Mesendoderm (in vitro differentiated cells): ENCODE measurements around the gene CLDN22.

Experiments used
- DNase-seq: peaks from one replicate; pipeline ENCODE4 v3.0.0; 2013
- H2AK5ac ChIP-seq: 2 replicates; pipeline ENCODE4 v1.6.1; 2013; ENCODE audit warnings: low read length, inconsistent platforms
- H2BK120ac ChIP-seq: 2 replicates; pipeline ENCODE4 v1.6.1; 2013; ENCODE audit warnings: low read depth, mild to moderate bottlenecking, low read length, moderate library complexity, mixed read lengths
- H2BK15ac ChIP-seq: replicated peaks from 2 replicates; pipeline ENCODE4 v1.6.1; 2013; ENCODE audit warnings: low read depth, mild to moderate bottlenecking, moderate library complexity
- H2BK5ac ChIP-seq: 2 replicates; pipeline ENCODE4 v1.6.1; 2013; ENCODE audit warnings: low read length, inconsistent platforms
- H3K18ac ChIP-seq: 2 replicates; pipeline ENCODE4 v1.6.1; 2013; ENCODE audit warnings: mild to moderate bottlenecking, low read length, mixed read lengths
- H3K23ac ChIP-seq: one replicate; pipeline ENCODE4 v1.6.1; 2013; ENCODE audit warnings: low read length
- H3K27ac ChIP-seq: 2 replicates; pipeline ENCODE4 v1.5.1; 2013; ENCODE audit warnings: low read depth, mild to moderate bottlenecking, inconsistent platforms, low read length, moderate library complexity
- H3K27me3 ChIP-seq: 2 replicates; pipeline ENCODE4 v1.6.1; 2013; ENCODE audit warnings: low read length, control low read depth, mild to moderate bottlenecking, inconsistent platforms; ENCODE audit not compliant: insufficient read depth, poor library complexity
- H3K36me3 ChIP-seq: 2 replicates; pipeline ENCODE4 v1.6.1; 2013; ENCODE audit warnings: low read length, inconsistent platforms; ENCODE audit not compliant: control insufficient read depth, insufficient read depth
- H3K4ac ChIP-seq: one replicate; pipeline ENCODE4 v1.6.1; 2013; ENCODE audit warnings: low read depth, mild to moderate bottlenecking, low read length, moderate library complexity
- H3K4me1 ChIP-seq: 2 replicates; pipeline ENCODE4 v1.6.1; 2013; ENCODE audit warnings: low read depth, low read length, inconsistent platforms; ENCODE audit not compliant: control insufficient read depth
- H3K4me2 ChIP-seq: 2 replicates; pipeline ENCODE4 v1.6.1; 2013; ENCODE audit warnings: low read length
- H3K4me3 ChIP-seq: 2 replicates; pipeline ENCODE4 v1.5.1; 2013; ENCODE audit warnings: mild to moderate bottlenecking, low read length
- H3K56ac ChIP-seq: one replicate; pipeline ENCODE4 v1.6.1; 2013; ENCODE audit warnings: low read length
- H3K79me1 ChIP-seq: 2 replicates; pipeline ENCODE4 v1.6.1; 2013; ENCODE audit warnings: low read length, inconsistent platforms
- H3K79me2 ChIP-seq: 2 replicates; pipeline ENCODE4 v1.6.1; 2013; ENCODE audit warnings: mild to moderate bottlenecking, low read length; ENCODE audit not compliant: control insufficient read depth, insufficient read depth
- H3K9ac ChIP-seq: 2 replicates; pipeline ENCODE4 v1.6.1; 2013; ENCODE audit warnings: low read length, inconsistent platforms
- H4K5ac ChIP-seq: one replicate; pipeline ENCODE4 v1.6.1; 2013; ENCODE audit warnings: low read length
- H4K8ac ChIP-seq: one replicate; pipeline ENCODE4 v1.6.1; 2013; ENCODE audit warnings: low read depth, mild to moderate bottlenecking, control low read depth, low read length, moderate library complexity
- WGBS: extraction: QIAGEN DNeasy Blood & Tissue Kit; methylation state at CpG from one replicate; pipeline ENCODE4 v1.1.7; 2013; ENCODE audit warnings: low lambda C conversion rate, missing lambda C conversion rate; ENCODE audit not compliant: insufficient coverage; ENCODE audit errors: extremely low coverage; 5-methylcytosine and 5-hydroxymethylcytosine counted together

The CLDN22 gene

DNA sequence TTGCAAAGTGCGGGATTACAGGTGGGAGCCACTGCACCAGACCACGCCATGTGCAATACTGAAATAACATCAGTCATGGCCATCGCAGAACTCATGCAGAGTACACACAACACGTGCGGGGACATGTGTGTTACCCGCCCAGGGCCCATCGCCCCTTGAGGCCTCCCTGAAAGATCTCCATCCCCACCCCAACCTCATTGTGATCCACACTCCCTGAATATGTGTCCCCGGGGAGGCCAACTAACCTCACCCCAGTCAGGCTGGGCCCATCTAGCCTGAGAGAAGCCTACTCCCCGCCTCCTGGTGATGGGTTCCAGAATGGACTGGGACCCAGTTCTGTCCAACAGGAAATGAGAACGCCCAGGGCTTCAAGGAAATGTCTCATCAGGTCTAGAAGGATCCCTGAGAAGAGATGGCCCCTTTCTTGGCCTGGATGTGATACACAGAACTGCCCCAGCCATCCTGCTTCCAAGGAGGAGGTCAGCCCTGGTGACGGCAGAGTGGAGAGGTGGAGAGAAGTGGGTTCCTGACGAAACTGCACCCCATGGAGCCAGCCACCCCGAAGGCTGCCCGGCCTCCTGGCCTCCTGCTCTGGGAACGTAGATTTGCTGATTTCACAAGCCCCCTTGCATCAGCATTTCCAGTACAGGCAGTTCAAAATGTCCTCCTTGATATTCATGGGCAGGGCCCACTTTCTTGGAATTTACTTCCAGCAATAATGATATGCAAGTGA is 24.6 kb upstream of the CLDN22 start:
- H3K4ac ChIP-seq, result no peak overlapping the region
- no peak overlapping the region for H2BK15ac ChIP-seq
- H3K9ac ChIP-seq, result no peak overlapping the region
- peaks cover 6% of the 10 kb centered on the region for H3K4me1 ChIP-seq
- H4K8ac ChIP-seq, result no peak overlapping the region
- H2BK120ac ChIP-seq, result no peak overlapping the region
- no peak overlapping the region for H3K4me3 ChIP-seq
- DNase-seq, result no peak
- no peak overlapping the region for H3K23ac ChIP-seq
- no peak overlapping the region for H3K56ac ChIP-seq
- no peak overlapping the region for H2BK5ac ChIP-seq
- no peak overlapping the region for H3K18ac ChIP-seq
- no peaks in the 10 kb centered on the region for H3K27me3 ChIP-seq
- H2AK5ac ChIP-seq, result no peak overlapping the region
- H4K5ac ChIP-seq, result no peak overlapping the region
- H3K79me2 ChIP-seq, result no peaks in the 10 kb centered on the region
- WGBS, result no CpG with 5 or more reads among the region's 15 CpGs
- no peak overlapping the region for H3K27ac ChIP-seq
- no peaks in the 10 kb centered on the region for H3K36me3 ChIP-seq
- no peaks in the 10 kb centered on the region for H3K79me1 ChIP-seq
- no peak overlapping the region for H3K4me2 ChIP-seq

- Histone ChIP-seq H3K9ac (no peak overlapping the region), H4K5ac (no peak overlapping the region), H3K79me1 (no peaks in the 10 kb centered on the region), H3K4me1 (peaks cover 6% of the 10 kb centered on the region), H3K4me3 (no peak overlapping the region), H3K27me3 (no peaks in the 10 kb centered on the region), H3K4ac (no peak overlapping the region), H2AK5ac (no peak overlapping the region), H4K8ac (no peak overlapping the region), H2BK5ac (no peak overlapping the region), H3K18ac (no peak overlapping the region), H3K4me2 (no peak overlapping the region), H3K27ac (no peak overlapping the region), H3K56ac (no peak overlapping the region), H2BK120ac (no peak overlapping the region), H2BK15ac (no peak overlapping the region), H3K23ac (no peak overlapping the region), H3K79me2 (no peaks in the 10 kb centered on the region), H3K36me3 (no peaks in the 10 kb centered on the region)
- DNase-seq, result no peak
- no CpG with 5 or more reads among the region's 7 CpGs for WGBS
Observed at GRCh38 chr4:183343730-183344129, 23.7 kb upstream of the CLDN22 start.

GRCh38 chr4:183342541-183343533 is 22.8 kb upstream of the CLDN22 start:
- H3K56ac ChIP-seq, result no peak overlapping the region
- no peak overlapping the region for H3K9ac ChIP-seq
- H3K23ac ChIP-seq, result no peak overlapping the region
- WGBS, result no CpG with 5 or more reads among the region's 40 CpGs
- no peak overlapping the region for H3K4me3 ChIP-seq
- H3K27me3 ChIP-seq, result no peaks in the 10 kb centered on the region
- H4K8ac ChIP-seq, result no peak overlapping the region
- H4K5ac ChIP-seq, result no peak overlapping the region
- H2BK5ac ChIP-seq, result no peak overlapping the region
- no peak overlapping the region for H2BK15ac ChIP-seq
- no peaks in the 10 kb centered on the region for H3K79me1 ChIP-seq
- H3K36me3 ChIP-seq, result no peaks in the 10 kb centered on the region
- peaks cover 5% of the 10 kb centered on the region for H3K4me1 ChIP-seq
- H3K79me2 ChIP-seq, result no peaks in the 10 kb centered on the region
- no peak overlapping the region for H3K4me2 ChIP-seq
- H3K27ac ChIP-seq, result no peak overlapping the region
- DNase-seq, result no peak
- H2AK5ac ChIP-seq, result no peak overlapping the region
- no peak overlapping the region for H2BK120ac ChIP-seq
- no peak overlapping the region for H3K4ac ChIP-seq
- no peak overlapping the region for H3K18ac ChIP-seq

DNA sequence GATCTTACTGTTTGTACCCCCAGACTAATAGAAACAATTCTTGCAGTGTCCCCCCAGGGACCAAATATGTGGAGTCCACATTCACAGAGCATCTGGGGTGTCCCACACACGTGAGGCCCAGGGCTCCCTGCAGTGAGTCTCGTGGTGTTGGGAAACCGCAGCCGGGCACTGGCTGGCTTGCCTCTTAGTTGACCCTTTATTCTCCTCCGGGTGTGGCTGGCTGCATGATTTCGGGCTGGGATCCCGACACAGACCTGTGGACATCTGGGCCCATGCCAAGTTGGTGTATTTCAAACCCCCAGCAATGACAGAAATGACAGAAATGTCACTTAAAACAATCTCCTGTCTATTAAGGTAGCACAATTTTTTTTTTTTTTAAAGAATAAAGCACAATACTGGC is 17.8 kb upstream of the CLDN22 start:
- no peak overlapping the region for H2BK15ac ChIP-seq
- no peak overlapping the region for H3K56ac ChIP-seq
- no peaks in the 10 kb centered on the region for H3K79me1 ChIP-seq
- H3K23ac ChIP-seq, result no peak overlapping the region
- no peak overlapping the region for H3K18ac ChIP-seq
- H3K27me3 ChIP-seq, result no peaks in the 10 kb centered on the region
- H3K4me3 ChIP-seq, result no peak overlapping the region
- no peak overlapping the region for H2AK5ac ChIP-seq
- no peak for DNase-seq
- no CpG with 5 or more reads among the region's 7 CpGs for WGBS
- no peaks in the 10 kb centered on the region for H3K79me2 ChIP-seq
- H3K4me2 ChIP-seq, result no peak overlapping the region
- H3K4me1 ChIP-seq, result no peaks in the 10 kb centered on the region
- no peaks in the 10 kb centered on the region for H3K36me3 ChIP-seq
- no peak overlapping the region for H3K9ac ChIP-seq
- H4K5ac ChIP-seq, result no peak overlapping the region
- H3K27ac ChIP-seq, result no peak overlapping the region
- no peak overlapping the region for H4K8ac ChIP-seq
- no peak overlapping the region for H2BK120ac ChIP-seq
- no peak overlapping the region for H3K4ac ChIP-seq
- no peak overlapping the region for H2BK5ac ChIP-seq

DNA sequence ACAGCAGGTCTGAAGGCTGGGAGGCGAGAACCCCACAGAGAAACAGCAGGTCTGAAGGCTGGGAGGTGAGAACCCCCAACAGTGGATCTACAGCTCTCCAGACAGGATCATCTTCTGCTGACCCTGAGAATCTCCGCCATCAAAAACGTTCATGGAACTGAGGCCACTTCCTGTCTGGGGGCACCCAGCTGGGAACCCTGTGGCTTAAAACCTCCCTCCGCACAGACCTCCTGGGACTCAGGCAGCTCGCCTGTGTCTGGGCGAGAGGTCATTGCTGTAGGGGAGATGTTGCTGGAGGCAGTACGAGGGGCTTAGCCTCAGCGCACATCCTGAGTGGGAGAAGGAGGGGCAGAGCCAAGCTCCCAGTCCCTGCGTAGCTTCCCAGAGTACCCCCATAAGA is 17.3 kb upstream of the CLDN22 start:
- no peak overlapping the region for H3K9ac ChIP-seq
- no peak overlapping the region for H4K8ac ChIP-seq
- no peaks in the 10 kb centered on the region for H3K79me1 ChIP-seq
- no peak overlapping the region for H3K23ac ChIP-seq
- no peak overlapping the region for H3K27ac ChIP-seq
- no peak overlapping the region for H3K4ac ChIP-seq
- WGBS, result no CpG with 5 or more reads among the region's 9 CpGs
- no peak overlapping the region for H2AK5ac ChIP-seq
- no peak overlapping the region for H3K4me2 ChIP-seq
- no peak overlapping the region for H3K18ac ChIP-seq
- no peak overlapping the region for H2BK15ac ChIP-seq
- no peak overlapping the region for H3K56ac ChIP-seq
- H2BK5ac ChIP-seq, result no peak overlapping the region
- H3K4me3 ChIP-seq, result no peak overlapping the region
- no peak for DNase-seq
- H3K36me3 ChIP-seq, result no peaks in the 10 kb centered on the region
- no peaks in the 10 kb centered on the region for H3K27me3 ChIP-seq
- H3K4me1 ChIP-seq, result no peaks in the 10 kb centered on the region
- H3K79me2 ChIP-seq, result no peaks in the 10 kb centered on the region
- no peak overlapping the region for H2BK120ac ChIP-seq
- H4K5ac ChIP-seq, result no peak overlapping the region
